ENCODE data around the gene TRAF3.
"Not testable (repeated sequence)": the region's sequence is repeated elsewhere in the genome, so short reads cannot be mapped to it uniquely, and the experiment has no call there.

TRAF3 gene

GRCh38 chr14:102923201-102923924, 146.1 kb downstream of the TRAF3 start:
- Histone ChIP-seq H3K36me3 (no peaks in the 10 kb centered on the region), H3K27me3 (peaks cover 28% of the 10 kb centered on the region), H3K9me3 (no peaks in the 10 kb centered on the region), H3K4me1 (no peaks in the 10 kb centered on the region), H3K4me3 (ENCODE audit: low read depth, low read length) (no peak overlapping the region)
- peak; percentile 15 for DNase-seq
- TF ChIP-seq, protein P1, sequence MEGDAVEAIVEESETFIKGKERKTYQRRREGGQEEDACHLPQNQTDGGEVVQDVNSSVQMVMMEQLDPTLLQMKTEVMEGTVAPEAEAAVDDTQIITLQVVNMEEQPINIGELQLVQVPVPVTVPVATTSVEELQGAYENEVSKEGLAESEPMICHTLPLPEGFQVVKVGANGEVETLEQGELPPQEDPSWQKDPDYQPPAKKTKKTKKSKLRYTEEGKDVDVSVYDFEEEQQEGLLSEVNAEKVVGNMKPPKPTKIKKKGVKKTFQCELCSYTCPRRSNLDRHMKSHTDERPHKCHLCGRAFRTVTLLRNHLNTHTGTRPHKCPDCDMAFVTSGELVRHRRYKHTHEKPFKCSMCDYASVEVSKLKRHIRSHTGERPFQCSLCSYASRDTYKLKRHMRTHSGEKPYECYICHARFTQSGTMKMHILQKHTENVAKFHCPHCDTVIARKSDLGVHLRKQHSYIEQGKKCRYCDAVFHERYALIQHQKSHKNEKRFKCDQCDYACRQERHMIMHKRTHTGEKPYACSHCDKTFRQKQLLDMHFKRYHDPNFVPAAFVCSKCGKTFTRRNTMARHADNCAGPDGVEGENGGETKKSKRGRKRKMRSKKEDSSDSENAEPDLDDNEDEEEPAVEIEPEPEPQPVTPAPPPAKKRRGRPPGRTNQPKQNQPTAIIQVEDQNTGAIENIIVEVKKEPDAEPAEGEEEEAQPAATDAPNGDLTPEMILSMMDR (IDR thresholded peaks at IDR 0.05; ENCODE audit: low read depth, low read length), result no peak

GRCh38 chr14:102923925-102924486, 146.8 kb downstream of the TRAF3 start:
- H3K9me3 ChIP-seq, result no peaks in the 10 kb centered on the region
- no peaks in the 10 kb centered on the region for H3K4me1 ChIP-seq
- DNase-seq, result no peak
- no peaks in the 10 kb centered on the region for H3K36me3 ChIP-seq
- no peak overlapping the region for H3K4me3 ChIP-seq (ENCODE audit: low read depth, low read length)
- H3K27me3 ChIP-seq, result peaks cover 34% of the 10 kb centered on the region
- TF ChIP-seq, protein P1 (IDR thresholded peaks at IDR 0.05; ENCODE audit: low read depth, low read length), result no peak

DNA sequence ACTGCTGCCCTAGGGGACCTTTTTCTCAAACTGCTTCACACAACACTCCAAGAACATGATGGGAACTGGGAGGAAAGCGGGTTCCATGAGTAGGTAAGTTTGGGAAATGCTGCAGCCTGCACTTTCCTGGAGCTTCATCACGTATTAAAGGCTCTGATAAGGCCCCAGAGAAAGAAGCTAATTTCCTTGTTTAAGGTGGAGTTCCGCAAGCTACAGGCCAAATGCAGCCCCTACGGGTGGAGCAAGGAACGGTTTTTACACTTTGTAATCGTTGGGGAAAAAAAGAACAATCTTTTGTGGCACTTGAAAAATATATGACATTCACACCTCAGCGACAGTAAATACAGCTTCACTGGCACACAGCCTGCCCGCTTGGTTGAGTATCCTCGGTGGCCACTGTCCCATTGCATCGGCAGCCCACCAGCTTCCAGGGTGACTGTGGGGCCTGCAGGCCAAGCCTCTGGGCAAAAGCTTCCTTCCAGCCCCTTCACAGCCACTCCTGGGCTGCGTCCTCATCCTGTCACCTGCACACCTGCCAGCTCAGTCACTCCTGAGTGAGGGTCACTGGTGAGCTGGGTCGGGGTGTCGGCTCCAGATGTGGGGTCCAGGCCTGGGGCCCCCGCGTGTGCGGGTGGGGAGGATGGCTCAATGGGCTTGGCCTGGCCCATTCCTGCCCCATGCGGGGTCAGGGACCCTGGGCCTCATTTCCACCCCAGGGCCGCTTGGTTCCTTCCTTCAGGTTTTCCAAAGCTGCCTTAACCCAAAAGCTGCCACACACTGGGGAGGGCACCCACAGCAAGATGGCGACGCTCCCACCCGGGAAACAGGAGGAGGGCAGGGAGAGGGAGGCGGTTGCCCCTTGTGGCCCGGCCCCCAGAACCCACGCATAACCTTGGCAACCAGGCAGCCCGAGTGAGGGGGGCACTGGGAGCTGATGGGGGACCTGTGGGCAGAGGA, 147.7 kb downstream of the TRAF3 start:
- peak; percentile 5 for DNase-seq
- H3K4me1 ChIP-seq, result no peaks in the 10 kb centered on the region

DNA sequence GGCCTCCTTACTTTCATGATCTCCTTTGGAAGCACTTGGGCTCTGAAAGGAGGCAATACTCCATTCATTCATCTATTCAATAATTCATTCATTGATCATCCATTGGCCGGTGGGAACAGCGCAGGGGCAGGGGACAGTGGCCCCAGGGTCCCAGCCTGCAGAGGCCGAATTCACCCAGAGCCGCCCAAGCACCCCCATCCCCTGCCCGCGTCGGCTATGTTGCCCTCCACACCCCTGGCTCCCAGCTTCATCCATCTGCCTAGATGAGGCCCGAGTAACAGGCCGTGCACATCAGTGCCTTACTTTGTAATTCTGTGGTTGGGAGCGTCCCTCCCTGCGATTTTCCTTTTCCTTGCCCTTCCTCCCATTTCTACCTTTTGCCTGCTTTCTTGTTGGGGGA, 148.4 kb downstream of the TRAF3 start:
- Histone ChIP-seq H3K27me3 (peaks cover 50% of the 10 kb centered on the region), H3K36me3 (no peaks in the 10 kb centered on the region), H3K4me3 (ENCODE audit: low read depth, low read length) (no peak overlapping the region), H3K4me1 (no peaks in the 10 kb centered on the region; the same call in 1 of the 2 replicates), H3K9me3 (no peaks in the 10 kb centered on the region)
- TF ChIP-seq, protein P1 (IDR thresholded peaks at IDR 0.05; ENCODE audit: low read depth, low read length), result no peak
- DNase-seq, result no peak

More for the DNA sequence above, 147.7 kb downstream of the TRAF3 start:
- TF ChIP-seq, protein P1 (IDR thresholded peaks at IDR 0.05; ENCODE audit: low read depth, low read length), result peak; percentile 23
- Histone ChIP-seq H3K9me3 (no peaks in the 10 kb centered on the region), H3K27me3 (peaks cover 43% of the 10 kb centered on the region), H3K4me3 (ENCODE audit: low read depth, low read length) (no peak overlapping the region), H3K36me3 (no peaks in the 10 kb centered on the region)

DNA sequence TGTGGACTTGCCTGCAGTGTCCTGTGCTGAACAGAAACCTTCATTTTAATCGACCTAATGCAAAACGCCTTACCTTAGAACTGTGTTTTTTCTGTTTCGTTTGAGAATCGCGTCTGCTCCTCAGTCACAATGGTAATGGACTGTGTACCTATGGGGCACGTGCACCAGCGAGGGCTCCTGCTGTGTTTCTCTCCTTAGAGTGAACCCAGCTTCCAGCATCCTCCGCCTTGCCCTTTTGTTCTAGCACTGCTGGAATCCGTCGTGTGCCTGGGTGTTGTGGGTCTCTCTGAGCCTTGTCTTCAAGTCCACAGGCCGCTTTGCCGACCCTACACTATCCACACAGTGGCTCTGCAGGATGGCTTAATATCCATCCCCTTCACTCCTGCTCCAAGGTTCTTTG, 148.9 kb downstream of the TRAF3 start:
- Histone ChIP-seq H3K36me3 (no peaks in the 10 kb centered on the region), H3K9me3 (no peaks in the 10 kb centered on the region), H3K4me3 (ENCODE audit: low read depth, low read length) (no peak overlapping the region), H3K27me3 (peaks cover 51% of the 10 kb centered on the region), H3K4me1 (no peaks in the 10 kb centered on the region; the same call in 1 of the 2 replicates)
- TF ChIP-seq, protein P1 (IDR thresholded peaks at IDR 0.05; ENCODE audit: low read depth, low read length), result no peak
- DNase-seq, result peak; percentile 3

DNA sequence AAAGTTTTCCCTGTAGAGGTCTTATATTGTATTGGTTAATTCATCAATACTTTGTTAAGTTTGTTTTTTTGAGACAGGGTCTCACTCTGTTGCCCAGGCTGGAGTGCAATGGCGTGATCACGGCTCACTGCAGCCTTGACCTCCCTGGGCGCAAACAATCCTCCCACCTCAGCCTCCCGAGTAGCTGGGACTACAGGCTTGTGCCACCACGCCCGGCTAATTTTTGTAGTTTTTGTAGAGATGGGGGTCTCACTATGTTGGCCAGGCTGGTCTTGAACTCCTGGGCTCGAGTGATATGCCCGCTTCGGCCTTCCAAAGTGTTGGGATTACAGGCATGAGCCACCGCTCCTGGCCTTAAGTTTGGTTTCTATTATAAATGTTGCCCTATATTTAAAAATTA, 149.6 kb downstream of the TRAF3 start:
- DNase-seq; H3K4me1 ChIP-seq; H3K9me3 ChIP-seq; H3K36me3 ChIP-seq; H3K4me3 ChIP-seq (ENCODE audit: low read depth, low read length): not testable (repeated sequence)
- peaks cover 50% of the 10 kb centered on the region for H3K27me3 ChIP-seq

Measured in BE2C (cell line).